Inflammatory macrophage treated with lipopolysaccharide for 1 hour (primary cell): ENCODE results near the gene SLMAP.
A peak's percentile ranks its signal among the peaks of the same experiment; 100 is the strongest.
"Not testable (repeated sequence)": the region's sequence is repeated elsewhere in the genome, so short reads cannot be mapped to it uniquely, and the experiment has no call there.

Experiments used
- DNase-seq, 2 donors: peaks; one replicate each; pipeline ENCODE4 v3.0.0-alpha.2; 2020 to 2022

The SLMAP gene

DNA sequence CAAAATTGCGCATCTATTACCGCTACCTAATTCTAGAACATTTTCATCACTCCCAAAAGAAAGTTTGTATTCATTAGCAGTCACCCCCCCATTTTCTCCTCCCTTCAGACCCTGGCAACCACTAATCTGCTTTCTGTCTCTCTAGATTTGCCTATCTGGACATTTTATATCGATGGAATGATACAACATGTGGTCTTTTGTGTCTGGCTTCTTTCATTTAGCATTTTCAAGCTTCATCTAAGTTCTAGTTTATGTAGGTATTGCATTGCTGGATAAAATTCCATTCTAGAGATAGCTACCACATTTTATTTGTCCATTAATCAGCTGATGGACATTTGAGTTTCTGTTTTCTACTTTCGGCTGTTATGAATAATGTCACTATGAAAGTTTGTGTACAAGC, 38.4 kb downstream of the SLMAP start:
- no peak for DNase-seq

DNA sequence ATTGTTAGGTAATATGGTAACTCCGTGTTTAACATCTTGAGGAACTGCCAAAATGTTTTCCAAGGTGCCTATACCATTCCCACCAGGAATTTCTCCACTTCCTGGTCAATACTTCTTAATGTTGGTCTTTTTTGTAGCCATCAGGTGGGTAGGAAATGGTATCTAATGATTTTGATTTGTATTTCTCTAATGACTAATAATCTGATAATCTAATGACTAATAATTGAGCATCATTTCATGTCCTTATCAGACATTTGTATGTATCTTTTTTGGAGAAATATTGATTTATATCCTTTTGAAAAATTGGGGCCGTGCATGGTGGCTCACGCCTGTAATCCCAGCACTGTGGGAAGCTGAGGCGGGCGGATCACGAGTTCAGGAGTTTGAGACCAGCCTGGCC, 38.8 kb downstream of the SLMAP start:
- DNase-seq: no peak

DNA sequence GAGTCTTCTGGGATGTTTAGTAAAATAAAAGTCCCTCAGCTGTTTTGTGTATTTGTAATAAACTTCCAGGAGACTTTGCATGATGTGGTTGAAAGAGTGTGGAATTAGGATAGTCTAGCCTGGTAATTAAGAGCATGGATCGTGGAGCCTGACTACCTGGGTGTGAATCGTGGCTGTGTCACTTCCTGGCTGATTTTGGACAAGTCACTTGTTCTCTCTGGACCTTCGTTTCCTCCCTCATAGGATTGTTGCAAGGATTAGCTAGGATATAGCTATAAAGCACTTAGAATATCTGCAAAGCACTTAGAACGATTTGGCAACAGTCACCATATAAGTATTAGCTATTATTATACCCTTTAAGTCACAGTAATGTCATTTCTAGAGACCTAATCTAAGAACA, 40.2 kb downstream of the SLMAP start:
- no peak for DNase-seq

- DNase-seq: no peak
These were observed 41.8 kb downstream of the SLMAP start for GRCh38 chr3:57797701-57798487.

GRCh38 chr3:57803647-57804081, 47.6 kb downstream of the SLMAP start:
- peak in 1 of 2 donors; percentile 15 for DNase-seq

DNA sequence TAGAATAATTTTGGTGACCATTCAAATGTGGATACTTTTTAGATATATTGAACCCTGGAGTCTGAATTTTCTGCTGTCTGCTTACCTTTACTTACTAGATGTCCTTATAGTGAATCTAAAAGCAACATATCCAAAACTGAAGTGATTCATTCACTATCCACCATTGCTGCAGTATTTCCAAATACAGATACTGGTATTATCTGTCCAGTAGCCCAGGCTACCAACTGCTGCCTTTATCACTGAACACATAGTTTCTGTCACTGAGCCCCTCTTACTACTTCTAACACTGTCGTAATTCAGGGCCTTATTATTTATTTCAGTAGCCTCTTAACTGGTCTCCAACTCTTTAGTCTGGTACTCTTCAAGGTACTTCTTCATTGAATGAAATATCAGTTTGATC, 49.2 kb downstream of the SLMAP start:
- DNase-seq: no peak

GRCh38 chr3:57805674-57806073, 49.6 kb downstream of the SLMAP start:
- no peak for DNase-seq

GRCh38 chr3:57806195-57806594, 50.1 kb downstream of the SLMAP start:
- not testable (repeated sequence) for DNase-seq

DNA sequence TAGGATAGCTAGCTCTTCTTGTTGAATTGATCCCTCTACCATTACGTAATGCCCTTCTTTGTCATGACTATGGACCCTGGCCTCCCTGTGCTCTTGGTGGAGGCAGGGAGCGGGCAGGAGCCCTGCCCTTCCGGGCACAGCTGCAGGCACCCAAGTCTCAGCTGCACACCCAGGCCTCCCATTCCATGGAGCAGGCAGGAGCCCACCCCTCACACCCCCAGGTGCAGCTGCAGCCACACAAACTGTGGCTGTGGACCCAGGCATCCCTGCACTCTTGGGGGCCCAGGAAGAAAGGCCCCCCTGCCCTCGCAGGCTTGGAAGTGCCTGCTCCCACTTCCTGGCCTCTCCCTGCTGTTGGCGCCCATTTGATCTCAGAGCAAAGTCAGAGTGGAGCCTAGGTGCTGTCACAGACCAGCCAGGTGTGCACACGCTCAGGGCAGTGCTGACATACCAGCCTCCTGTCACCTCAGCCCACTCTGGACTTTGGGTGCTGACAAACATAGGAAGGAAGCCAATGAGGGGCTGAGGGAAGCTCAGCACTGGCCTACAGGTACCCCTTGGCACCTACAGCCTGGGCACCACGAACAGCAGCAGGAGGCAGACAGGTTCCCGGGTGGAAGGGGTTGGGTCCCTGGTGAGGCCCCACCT, 53.0 kb downstream of the SLMAP start:
- DNase-seq: no peak

DNA sequence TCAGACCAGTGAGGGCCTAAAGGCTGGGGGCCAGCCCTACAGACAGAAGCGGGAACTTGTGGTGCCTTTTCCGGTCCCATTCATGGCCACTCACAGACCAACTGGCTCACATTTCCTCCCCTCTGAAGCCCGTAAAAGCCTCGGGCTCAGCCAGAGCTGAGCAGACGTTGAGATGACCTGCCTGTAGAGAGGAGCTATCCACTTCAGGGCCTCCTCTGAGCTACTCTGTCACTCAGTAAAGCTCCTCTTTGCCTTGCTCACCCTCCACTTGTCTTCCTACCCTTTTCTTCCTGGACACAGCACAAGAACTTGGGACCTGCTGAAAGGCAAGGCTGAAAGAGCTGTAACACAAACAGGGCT, 53.5 kb downstream of the SLMAP start:
- DNase-seq: no peak

DNA sequence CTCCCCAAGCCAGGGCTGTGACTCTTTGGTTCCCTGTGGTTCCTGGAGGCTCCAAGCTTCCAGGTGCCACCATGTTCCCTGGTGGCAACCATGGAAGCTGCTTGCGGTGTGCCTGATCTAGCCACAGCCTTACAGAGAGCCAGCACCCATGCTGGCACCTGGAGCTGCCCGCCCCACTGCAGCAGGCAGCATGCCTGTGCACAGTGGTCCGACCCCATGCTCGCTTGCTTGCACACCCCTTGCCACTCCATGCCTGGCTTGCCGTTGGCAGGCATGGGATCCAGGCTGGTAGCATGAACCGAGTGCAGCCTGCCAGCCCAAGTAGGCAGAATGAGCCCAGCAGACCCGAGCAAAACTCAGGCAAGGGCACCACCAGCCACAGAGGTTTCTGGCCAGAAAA, 53.9 kb downstream of the SLMAP start:
- no peak for DNase-seq

- no peak for DNase-seq
These were observed 54.5 kb downstream of the SLMAP start for GRCh38 chr3:57810471-57811137.

DNA sequence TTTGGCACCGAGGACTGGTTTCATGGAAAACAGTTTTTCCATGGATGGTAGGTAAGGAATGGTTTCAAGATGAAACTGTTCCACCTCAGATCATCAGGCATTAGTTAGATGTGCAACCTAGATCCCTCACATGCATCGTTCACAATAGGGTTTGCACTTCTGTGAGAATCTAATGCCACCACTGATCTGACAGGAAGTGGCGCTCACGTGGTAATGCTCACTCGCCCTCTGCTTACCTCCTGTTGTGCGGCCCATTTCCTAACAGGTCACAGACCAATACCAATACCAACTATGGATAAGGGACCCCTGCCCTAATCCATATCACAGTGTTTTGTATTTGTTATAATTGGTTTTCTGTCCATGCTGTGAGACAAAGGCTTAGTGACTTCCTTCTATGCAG, 58.9 kb downstream of the SLMAP start:
- DNase-seq: no peak

DNA sequence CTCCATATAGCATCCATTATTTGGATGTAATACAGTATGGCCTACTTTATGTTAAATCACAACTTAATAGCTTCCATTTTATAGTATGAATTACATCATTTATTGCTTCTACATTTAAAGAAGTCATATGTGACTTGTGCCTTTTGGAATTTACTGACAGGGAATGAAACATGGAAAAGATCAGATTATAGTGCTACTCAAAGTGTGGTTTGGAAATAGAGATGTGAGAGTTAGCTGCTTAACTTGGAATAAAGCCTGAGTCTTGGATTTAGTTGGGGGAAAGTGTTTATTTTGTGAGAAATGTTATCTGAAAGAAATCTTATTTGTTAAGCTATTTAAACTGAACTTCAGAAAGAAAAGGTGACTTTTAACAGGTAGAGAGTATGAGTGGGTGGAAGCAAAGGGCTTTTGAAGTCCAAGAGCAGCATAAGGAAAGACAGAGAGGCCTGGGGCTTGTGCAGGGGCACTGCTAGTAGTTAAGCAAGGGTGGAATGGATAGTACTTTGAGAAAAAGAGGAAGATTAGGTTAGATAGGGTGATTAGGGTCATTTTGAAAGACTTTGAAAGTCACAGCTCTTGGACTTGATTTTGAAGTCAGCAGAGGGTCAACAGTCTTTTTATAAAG, 60.5 kb downstream of the SLMAP start:
- peak in 1 of 2 donors; percentile 35 for DNase-seq

GRCh38 chr3:57818772-57819171, 62.7 kb downstream of the SLMAP start:
- no peak for DNase-seq

GRCh38 chr3:57820479-57820878, 64.4 kb downstream of the SLMAP start:
- no peak for DNase-seq

- no peak for DNase-seq
These were observed 65.7 kb downstream of the SLMAP start for GRCh38 chr3:57821765-57822164.

DNA sequence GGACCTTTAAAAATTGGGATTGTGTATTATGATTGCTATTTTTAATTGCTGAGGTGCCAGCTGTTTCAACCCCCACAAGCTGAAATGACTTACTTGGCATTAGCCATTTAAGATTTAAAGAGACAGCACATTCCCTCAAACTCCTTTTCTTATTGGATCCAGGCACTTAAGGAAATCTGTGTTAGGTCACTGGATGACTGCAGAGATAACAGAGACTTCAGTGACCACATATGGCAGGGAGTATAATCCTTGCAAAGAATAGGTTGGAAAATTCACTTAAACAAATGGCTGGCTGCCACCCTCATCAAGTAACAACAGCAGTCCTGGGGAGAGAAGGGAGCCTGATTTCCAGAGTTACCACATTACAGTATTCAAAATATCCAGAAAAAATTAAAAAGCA, 66.6 kb downstream of the SLMAP start:
- DNase-seq: no peak

- no peak for DNase-seq
These were observed 69.0 kb downstream of the SLMAP start for GRCh38 chr3:57825116-57825515.

DNA sequence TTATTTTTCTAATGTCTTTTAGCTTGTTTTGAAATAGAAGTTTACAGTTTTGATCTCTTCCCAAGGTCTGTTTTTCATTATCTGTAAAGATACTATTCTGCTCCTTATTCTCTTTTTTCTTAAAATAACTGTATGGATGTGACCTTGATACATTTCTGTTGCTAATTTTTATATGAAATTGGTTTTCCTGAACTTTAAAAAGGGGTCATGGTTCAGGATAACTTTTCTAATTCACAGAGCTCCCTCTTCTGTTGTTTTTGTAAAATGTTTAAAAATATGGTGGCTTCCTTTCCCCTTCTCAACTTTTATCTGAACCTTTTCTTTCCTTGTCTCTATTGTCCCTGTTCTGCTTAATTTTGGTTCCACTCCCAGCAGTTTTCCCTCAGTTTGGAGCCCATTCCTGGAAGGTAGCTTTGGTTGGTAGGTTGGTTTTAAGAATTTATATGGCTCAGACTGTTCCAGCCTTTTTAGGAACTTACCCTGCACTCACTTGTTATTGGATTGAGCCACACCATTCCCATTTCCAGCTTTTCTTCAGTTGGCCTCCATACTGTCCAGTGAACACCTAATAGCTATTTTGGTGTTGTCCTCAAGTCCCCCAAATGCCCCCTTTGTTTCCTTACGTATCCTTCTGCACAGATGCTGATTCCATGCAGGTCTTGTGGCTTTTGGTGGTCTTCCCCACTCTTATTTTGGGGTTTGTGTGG, 70.3 kb downstream of the SLMAP start:
- DNase-seq: no peak

DNA sequence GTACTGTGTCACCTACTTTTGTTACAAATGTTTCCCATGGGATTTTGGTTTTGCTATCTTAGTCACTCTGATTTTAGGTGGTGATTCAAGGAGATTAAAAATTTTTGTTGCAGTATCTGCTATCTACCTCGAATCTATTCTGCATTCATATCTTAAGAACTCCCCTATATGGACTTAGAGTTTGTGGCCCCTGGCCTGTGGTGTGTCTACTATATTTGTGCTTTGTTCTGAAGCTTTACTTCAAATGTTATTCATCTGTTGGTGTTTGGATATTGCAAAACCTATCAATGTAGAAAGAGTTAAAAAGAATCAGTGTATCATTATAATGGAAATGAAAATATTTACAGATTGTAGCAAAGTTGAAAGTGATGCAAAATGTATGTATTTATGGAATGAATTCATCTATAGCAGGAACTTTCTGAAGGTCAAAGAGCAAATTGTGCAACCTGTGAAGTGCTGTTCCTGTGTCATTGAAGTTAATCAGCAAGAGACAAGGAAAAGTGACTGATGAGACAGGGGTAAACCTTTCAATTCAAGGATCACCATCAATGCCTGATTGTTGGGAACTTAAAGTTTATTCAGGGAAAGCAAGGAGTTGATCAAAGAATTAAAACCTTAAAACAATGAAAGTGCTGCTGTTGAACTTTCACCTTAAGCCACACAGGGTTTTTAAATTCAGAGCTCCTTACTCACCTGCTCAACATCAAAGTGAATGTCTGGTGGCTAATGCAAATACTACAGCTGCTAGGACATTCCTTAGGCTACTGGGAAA, 71.0 kb downstream of the SLMAP start:
- DNase-seq: peak in 1 of 2 donors; percentile 14

GRCh38 chr3:57827757-57828156, 71.6 kb downstream of the SLMAP start:
- no peak for DNase-seq
